ENCODE measurements around the gene SNAI1.
A peak's percentile ranks its signal among the peaks of the same experiment; 100 is the strongest.
"Not testable (repeated sequence)": the region's sequence is repeated elsewhere in the genome, so short reads cannot be mapped to it uniquely, and the experiment has no call there.

Gene SNAI1

DNA sequence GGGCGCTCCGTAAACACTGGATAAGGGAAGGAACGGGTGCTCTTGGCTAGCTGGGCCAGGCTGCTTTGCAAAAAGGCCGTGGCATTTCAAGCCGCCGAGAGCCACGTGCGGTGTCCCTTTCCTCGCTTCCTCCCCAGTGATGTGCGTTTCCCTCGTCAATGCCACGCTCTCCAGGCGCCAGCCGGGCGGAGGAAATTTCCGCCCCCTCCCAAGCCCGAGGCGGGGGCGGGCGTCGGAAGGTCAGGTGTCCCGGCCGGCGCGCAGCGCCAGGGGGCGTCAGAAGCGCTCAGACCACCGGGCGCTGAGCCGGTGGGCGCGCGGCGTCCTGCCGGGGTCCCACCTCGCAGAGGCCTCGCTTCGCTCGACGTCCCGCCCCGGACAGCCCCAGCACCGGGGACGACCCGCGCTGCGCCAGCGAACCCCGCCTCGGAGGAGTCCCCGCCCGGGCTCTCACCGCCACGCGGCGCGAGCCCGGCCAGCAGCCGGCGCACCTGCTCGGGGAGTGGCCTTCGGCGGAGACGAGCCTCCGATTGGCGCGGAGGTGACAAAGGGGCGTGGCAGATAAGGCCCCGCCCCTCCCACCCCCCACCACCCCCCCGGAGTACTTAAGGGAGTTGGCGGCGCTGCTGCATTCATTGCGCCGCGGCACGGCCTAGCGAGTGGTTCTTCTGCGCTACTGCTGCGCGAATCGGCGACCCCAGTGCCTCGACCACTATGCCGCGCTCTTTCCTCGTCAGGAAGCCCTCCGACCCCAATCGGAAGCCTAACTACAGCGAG, at the start of gene SNAI1:
Gene SNAI1, plus strand, starts transcription at position 635 of the 777 bp plus-strand sequence. Its CDS starts 80 bp downstream, at position 715.
- DNase-seq (ENCODE audit: low read depth): peak; percentile 46

DNA sequence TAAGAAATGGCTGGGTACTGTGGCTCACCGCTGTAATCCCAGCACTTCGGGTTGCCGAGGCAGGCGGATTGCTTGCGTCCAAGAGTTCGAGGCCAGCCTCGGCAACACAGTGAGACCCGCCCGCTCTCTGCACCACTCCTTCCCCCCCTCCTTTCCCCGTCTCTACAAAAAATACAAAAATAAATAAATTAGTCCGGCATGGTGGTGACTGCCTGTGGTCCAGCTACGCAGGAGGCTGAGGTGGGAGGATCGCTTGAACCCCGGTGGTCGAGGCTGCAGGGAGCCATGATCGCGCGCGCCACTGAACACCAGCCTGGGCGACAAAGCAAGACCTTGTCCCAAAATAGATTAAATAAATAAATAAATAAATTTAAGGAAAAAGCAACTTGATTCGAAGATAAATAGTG, 47.0 kb upstream of the SNAI1 start:
- DNase-seq (ENCODE audit: low read depth): no peak

- peak; percentile 81 for DNase-seq (ENCODE audit: low read depth)
Observed at GRCh38 chr20:49936153-49937026, 46.4 kb upstream of the SNAI1 start, which contains the start of gene RNF114. TSS of gene RNF114 (plus strand) at chr20:49936397. CDS start at chr20:49936413, 16 bp downstream.

DNA sequence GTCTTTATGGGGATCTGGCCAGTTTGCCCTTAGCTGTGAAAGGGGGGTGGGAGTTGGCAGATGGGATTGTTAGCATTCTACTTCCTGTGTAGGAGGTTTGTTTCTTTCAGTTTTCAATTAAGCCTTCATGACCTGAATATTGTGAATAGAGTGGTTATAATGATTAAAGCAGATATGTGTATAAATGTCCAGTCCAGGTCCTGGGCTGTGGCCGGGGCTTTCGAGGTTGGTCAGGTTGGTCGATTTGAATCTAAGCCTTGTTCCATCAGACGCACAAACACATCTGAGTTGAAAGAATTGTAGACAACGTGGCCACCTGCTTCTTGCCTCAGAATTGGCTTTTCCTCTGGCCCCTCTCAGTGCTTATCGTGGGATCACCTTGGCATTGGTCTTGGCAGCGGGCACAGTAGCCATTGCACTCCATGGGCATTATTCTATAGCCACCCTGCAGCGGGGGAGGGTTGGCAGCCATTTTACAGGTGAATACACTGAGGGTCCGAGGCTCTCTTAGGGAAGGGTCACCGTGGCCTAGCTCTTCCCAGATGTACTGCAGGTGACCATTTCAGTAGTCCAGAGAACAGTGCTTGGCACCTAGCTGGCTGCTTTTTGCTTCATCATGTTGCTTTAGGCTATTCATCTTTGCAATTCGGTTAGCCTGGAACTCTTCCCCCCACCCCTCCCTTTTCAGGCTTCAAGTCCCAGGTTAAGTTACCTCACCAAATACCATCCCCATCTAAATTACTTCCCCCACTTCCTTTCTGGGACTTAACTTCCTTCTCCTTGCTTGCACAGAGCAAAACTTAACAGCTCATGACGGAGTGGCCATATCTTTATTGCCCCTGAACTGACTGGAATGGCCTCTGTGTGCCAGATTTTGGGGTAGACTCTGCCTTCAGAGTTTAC, 45.5 kb upstream of the SNAI1 start:
- DNase-seq (ENCODE audit: low read depth): no peak

DNA sequence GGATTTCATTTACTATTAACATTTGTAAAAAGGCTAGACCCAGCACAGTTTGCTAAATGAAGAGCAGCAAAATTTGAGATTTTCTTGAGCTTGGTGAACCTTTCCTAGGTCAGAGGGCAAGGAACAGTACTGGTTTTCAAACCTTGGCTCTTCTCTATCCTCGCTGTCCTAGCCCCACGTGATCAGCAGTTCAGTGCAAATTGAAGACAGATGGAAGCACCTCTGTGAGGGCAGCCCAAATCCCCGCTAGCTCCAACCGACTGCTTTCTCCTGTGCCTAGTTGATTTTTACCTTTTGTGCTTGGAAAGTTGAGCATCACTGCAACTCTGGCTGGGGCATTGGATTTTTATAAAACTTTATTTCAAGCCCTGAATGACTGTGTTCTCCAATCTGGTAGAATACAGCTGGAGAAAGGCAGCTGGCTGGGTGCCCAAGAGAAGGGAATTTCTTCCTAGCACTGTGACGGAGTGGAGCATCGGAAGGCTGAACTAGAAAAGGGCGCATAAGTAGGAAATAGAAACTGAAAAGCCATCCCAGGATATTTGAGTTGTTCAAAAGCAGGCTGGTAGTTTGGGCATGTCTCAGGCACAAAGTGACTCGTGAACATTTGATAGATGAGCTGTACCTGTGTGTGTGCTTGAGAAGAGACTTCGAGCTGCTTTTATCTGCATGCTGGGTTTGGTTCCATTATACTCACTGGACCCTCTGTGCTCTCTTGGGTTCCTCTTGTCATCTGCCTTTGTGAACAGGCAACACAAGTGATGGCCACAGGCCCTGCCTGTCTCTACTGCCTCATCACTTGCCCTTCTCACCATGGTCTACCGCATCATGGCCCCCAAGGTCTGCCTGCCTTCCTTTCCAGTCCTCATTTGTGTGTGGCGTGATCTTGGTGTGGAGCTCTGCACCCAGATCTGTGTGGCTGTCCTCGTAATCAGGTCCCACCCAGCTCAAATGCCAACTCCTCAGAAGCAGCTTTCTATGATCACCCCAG, 44.3 kb upstream of the SNAI1 start:
- no peak for DNase-seq (ENCODE audit: low read depth)

DNA sequence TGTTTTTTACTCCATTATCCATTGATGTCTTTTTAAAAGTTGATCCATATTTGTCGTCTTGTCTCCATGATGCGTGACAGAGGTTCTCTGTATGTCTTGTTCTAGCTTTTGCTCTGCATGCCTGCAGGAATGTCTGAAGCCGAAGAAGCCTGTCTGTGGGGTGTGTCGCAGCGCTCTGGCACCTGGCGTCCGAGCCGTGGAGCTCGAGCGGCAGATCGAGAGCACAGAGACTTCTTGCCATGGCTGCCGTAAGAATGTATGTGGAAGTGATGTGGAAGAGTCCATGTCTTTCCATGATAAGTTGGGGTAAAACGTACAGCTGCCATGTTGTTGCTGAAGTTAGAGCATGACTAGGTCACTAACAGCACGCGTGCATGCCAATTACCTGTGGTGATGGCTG, 41.3 kb upstream of the SNAI1 start:
- no peak for DNase-seq (ENCODE audit: low read depth)

GRCh38 chr20:49942303-49942702, 40.5 kb upstream of the SNAI1 start:
- no peak for DNase-seq (ENCODE audit: low read depth)

DNA sequence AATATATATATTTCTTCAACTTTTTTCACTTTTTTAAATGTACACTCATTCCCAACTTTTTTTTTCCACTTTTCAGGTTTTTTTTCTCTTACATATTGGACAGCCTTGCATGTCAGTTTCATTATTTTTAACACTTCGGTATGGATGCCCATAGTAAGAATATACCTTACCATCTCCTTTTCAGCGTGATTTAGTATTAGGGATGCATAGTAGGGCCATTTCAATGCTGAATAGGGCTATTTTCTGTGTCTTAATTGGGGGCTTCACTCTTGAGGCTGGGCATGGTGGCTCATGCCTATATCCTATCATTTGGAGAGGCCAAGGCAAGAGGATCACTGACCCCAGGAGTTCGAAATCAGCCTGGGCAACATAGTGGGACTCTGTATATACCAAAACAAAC, 39.8 kb upstream of the SNAI1 start:
- no peak for DNase-seq (ENCODE audit: low read depth)

DNA sequence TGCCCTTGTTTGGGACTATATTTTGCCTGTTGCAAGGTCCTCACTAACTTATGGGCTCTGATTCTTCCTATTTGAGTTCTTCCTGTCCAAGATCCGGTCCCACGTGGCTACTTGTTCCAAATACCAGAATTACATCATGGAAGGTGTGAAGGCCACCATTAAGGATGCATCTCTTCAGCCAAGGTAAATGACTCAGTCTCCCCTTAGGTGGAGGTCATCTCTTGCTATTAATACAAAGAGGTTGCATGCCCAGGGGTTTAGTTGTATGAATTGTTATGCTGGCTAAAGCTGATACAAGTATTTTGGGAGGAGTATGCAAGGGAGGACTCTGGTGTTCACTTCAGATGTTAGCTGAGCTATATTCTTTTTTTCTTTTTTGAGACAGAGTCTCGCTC, 37.5 kb upstream of the SNAI1 start:
- no peak for DNase-seq (ENCODE audit: low read depth)

- DNase-seq (ENCODE audit: low read depth): no peak
Observed at GRCh38 chr20:49945701-49946477, 36.9 kb upstream of the SNAI1 start.

- no peak for DNase-seq (ENCODE audit: low read depth)
Observed at GRCh38 chr20:49948178-49948577, 34.6 kb upstream of the SNAI1 start.

GRCh38 chr20:49948809-49949507, 33.8 kb upstream of the SNAI1 start:
- DNase-seq (ENCODE audit: low read depth): no peak

DNA sequence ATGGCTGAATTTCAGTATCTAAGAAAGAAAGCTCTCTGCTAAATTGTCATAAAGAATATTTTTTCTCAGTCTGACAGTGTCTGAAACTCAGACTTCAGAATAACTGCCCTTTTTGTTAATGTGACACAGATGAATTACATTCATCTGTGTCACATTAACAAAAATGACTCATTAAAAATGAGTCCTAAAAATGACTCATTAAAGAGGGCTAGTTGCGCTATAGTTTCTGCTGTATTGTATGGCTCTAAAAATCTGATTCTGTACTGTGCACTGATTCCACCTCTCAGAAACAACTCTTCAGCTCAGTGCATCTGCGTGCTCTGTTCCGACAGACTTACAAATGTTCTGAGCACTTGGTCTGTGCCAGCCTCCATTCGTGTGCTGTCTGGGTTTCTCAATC, 31.6 kb upstream of the SNAI1 start:
- DNase-seq (ENCODE audit: low read depth): no peak

GRCh38 chr20:49955167-49955566, 27.6 kb upstream of the SNAI1 start:
- DNase-seq (ENCODE audit: low read depth): no peak

- not testable (repeated sequence) for DNase-seq (ENCODE audit: low read depth)
Observed at GRCh38 chr20:49955830-49956396, 26.9 kb upstream of the SNAI1 start.

- no peak for DNase-seq (ENCODE audit: low read depth)
Observed at GRCh38 chr20:49956689-49957088, 26.1 kb upstream of the SNAI1 start.

DNA sequence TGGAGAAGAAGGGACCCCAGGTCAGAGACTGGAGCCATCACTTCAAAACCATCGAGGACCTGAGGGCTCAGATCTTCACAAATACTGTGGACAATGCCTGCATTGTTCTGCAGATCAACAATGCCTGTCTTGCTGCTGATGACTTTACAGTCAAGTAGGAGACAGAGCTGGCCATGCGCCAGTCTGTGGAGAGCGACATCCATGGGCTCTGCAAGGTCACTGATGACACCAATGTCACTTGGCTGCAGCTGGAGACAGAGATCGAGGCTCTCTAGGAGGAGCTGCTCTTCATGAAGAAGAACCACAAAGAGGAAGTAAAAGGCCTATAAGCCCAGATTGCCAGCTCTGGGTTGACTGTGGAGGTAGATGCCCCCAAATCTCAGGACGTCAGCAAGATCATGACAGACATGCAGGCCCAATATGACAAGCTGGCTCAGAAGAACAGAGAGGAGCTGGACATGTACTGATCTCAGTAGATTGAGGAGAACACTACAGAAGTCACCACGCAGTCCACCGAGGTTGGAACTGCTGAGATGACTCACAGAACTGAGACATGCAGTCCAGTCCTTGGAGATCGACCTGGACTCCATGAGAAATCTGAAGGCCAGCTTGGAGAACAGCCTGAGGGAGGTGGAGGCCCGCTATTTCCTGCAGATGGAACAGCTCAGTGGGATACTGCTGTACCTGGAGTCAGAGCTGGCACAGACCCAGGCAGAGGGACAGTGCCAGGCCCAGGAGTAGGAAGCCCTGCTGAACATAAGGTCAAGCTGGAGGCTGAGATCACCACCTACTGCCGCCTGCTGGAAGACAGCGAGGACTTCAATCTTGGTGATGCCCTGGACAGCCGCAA, 25.5 kb upstream of the SNAI1 start:
- not testable (repeated sequence) for DNase-seq (ENCODE audit: low read depth)

- no peak for DNase-seq (ENCODE audit: low read depth)
Observed at GRCh38 chr20:49961413-49961812, 21.4 kb upstream of the SNAI1 start.
